Stimulated activated CD8-positive, alpha-beta memory T cell treated with anti-CD3 and anti-CD28 coated beads, Interleukin-15, amount 100 ng/mL, for 24 hours (primary cell): ENCODE measurements around the gene NOL4.
"Not testable (repeated sequence)": the region's sequence is repeated elsewhere in the genome, so short reads cannot be mapped to it uniquely, and the experiment has no call there.

Source experiments
- DNase-seq: peaks from one replicate; pipeline ENCODE4 v3.0.0-alpha.2; 2020; ENCODE audit warnings: low read depth

NOL4 gene

DNA sequence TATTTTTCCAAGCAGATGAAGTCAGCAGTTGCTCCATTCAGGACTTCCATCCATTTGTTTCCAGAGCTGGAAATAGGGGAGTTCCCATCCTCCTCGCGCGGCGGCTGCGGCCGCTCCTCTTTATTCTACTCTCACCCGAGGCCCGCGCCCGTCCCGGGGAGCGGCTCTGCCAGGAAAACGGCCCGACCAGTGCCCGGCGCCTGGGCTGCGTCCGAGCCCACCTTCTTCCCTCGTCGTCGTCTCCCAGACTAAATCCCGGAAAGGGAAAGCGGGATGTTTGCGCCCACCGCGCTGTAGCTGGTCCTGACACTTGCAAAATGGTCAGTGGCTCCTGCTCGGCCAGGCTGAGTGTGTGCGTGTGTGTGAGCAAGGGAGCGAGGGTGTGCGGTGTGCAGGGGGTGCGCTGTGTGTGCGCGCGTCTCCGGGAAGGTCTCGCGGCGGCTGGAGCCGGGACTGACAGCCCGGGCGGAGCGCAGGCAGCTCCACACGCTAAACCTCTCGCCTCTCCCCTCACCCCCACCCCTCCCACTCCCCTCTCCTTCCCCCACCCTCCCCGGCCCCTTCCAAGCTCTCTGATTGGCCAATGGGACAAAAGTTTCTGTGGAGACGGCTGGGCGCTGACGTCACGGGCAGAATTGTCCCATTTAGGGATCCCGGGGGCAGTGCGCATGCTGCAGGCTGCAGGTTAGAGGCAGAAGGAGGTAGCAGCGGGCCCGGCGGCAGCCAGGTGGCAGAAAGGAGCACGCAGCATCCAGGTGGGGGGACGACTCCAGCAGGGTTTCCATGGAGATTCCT, at the start of gene NOL4:
Gene NOL4 (minus strand): TSS at position 491 of the 795 bp plus-strand sequence. CDS start 1,660 bp downstream, outside the sequence.
- DNase-seq = no peak

DNA sequence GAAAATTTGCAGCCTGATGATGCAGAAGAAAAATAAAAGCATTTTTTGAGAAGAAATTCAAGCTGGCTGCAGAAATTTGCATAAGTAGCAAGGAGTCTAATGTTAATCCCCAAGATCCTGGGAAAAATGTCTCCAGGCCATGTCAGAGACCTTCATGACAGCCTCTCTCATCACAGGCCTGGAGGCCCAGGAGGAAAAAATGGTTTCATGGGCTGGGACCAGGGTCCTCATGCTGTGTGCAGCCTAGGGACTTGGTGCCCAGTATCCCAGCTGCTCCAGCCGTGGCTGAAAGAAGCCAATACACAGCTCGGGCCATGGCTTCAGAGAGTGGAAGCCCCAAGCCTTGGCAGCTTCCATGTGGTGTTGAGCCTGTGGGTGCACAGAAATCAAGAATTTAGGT, 41.3 kb upstream of the NOL4 start:
- not testable (repeated sequence) for DNase-seq

GRCh38 chr18:34261865-34262780, 37.4 kb upstream of the NOL4 start:
- DNase-seq = no peak

- DNase-seq = no peak
Observed at GRCh38 chr18:34258176-34258575, 33.5 kb upstream of the NOL4 start.

GRCh38 chr18:34251919-34252318, 27.2 kb upstream of the NOL4 start:
- no peak for DNase-seq

GRCh38 chr18:34248727-34249126, 24.0 kb upstream of the NOL4 start:
- DNase-seq = no peak

DNA sequence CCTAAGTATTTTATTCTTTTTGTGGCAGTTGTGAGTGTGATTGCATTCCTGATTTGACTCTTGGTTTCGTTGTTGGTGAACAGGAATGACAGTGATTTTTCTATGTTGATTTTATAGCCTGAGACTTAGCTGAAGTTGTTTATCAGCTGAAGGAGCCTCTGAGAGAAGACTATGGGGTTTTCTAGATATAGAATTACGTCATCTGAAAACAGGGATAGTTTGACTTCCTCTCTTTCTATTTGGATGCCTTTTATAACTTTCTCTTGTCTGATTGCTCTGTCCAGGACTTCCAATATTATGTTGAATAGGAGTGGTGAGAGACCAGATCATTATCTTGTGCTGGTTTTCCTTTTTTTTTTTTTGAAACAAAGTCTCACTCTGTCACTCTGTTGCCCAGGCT, 18.0 kb upstream of the NOL4 start:
- DNase-seq = no peak

DNA sequence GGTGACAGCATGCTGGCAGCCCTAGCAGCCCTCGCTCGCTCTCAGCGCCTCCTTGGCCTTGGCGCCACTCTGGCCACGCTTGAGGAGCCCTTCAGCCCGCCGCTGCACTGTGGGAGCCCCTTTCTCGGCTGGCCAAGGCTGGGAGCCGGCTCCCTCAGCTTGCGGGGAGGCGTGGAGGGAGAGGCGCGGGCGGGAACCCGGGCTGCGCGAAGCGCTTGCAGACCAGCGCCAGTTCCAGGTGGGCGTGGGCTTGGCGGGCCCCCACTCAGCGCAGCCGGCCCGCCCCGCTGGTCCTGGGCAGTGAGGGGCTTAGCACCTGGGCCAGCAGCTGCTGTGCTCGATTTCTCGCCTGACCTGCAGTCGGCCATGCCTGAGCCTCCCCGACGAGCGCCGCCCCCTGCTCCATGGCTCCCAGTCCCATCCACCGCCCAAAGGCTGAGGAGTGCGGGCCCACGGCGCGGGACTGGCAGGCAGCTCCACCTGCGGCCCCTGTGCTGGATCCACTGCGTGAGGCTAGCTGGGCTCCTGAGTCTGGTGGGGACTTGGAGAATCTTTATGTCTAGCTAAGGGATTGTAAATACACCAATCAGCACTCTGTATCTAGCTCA, 9.2 kb upstream of the NOL4 start:
- DNase-seq = not testable (repeated sequence)

DNA sequence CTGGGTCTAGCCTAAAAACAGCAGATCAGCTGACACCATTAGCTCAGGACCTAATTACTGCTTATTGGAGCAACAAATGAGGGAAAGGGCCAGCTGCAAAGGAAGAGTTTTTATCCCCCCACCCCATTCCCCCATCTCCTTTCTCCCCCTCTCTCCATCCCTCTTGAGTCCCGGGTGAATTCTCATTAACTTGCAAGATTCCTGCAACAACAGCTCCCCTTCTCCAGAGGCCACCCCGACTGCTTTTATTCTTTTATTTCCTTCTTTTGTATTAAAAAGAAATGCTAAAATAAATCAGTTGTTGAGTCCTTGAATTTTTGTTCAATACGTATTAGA, 473 bp upstream of the NOL4 start:
- DNase-seq = no peak

DNA sequence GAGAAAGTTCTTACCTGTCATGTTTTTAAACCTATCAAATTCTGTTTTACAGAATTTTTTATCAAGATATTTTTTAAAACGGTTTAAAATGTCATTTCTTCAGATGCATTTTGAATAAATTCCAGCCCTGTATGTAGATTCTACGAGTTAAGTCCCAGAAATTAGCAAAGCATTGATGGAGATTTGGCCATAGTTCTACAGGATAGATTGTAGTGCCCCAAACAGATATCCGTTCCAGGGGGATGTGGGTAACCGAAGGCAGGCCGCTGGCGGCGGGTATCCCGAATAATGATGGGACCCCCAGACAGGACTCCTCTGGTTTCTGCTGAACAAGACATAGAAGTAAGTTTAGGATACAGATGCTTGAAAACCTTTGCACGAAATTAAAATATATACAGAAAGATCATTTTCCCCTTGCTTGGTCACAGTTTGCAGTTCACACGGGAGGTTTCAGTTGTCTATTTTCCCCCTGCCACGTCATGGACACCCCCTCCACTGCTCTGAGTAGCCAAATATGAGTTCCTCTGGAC, 755 bp downstream of the NOL4 start:
- DNase-seq = no peak

GRCh38 chr18:34223164-34223892, 1.4 kb downstream of the NOL4 start:
- DNase-seq = no peak

- DNase-seq = no peak
Observed at GRCh38 chr18:34222307-34223163, 2.2 kb downstream of the NOL4 start.

DNA sequence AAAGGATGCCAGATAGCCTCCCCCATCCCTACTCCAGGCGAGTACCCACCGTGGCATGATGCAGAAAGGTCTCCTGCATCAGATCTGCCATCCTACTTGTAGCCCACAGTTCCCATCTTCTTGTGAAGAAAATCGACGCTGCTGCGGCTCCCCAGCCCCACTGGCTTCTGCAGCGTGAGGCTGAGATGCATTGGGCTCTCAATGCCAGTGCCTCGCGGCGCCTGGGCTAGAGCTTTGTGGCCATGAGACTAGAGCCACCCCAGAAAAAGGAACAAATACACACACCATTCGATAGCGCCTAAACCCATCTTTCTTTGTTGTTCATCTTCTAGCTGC, 2.8 kb downstream of the NOL4 start:
- no peak for DNase-seq

DNA sequence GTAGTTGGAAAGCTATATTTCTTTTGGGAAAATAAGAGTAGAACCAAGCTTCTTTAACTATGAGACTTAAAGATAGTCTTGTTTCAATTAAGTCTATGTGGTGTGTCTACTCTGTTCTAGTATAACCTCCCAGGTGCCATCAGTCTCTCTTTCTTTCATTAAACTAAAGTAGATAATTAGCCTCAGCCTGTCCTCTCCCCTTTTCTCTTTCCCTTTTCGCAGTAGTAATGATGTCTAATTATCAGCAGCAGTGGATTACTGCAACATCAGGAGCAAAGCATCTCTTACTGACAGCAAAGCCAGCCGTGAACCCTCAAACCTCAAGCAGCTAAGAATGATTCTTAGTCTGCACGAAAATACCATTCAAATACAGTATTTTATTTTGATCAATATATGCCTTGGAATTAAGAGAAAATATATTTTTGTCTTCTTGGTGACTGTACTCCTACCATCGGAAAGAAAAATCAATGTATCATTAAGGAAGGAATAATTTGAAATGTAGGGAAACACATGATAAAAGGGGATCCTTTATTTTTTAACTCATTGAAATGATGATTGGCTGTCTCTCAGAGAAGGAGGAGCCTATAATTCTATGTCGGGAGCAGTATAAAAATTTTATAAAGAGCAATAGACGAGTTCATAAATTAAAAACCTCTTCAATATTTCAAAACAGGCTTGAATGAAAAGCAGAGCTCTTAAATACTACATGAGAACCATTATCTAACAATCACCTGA, 4.5 kb downstream of the NOL4 start:
- DNase-seq = no peak

DNA sequence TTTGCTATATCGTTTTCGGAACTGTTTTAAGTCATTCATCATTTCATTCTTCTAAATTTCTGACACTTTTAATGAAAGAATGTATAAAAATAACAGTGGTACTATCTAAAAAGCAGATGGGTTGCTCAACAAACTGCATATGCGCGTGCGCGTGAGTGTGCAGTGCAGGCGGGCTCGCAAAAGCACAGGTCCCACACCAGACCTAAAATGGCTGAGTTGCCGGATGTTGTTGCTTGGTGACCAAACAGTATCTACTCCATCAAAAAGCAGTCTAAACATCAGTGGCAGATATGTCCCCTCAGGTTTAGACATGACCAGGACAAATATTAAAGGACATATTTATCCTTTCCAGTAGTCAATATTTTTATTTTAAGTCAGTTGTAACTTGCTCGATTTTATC, 5.1 kb downstream of the NOL4 start:
- DNase-seq = no peak

DNA sequence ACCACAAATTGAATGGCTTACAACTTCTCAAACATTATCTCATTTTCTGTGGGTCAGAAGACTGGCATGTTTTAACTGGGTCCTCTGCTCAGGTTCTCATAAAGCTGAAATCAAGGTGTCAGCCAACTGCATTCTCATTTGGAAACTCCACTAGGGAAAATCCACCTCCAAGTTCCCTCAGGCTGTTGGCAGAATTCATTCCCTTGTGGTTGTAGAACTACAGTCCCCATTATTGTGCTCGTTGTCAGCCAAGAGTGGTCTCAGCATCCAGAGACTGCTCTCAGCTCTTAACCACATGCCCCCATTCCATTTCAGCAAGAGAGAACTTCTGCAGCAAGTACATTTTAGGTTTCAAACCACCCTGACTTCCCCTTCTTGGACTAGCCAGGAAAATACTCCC, 12.2 kb downstream of the NOL4 start:
- DNase-seq = no peak

DNA sequence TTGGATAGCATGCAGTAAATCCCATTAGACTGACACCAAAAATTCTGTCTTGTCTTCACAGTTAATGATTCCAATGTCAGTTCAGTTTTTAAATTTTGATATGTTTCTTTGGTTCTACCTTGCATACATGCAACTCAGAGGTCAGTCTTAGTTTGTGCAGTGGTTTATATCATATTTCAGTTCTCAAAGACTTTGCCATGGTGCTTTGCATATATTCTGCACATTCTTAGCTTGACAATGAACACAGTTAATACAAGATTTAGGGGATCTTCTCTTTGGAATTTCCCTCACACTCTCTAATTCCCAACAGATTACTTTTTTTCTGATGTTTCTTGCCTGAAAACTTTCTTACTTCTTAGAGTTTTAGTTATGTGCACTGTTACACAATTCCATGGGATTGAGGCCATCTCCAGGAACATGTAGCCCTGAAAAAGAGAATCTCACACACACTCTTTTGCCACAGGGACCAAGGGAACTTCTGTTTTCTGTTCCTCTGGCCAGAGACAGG, 17.3 kb downstream of the NOL4 start:
- no peak for DNase-seq

DNA sequence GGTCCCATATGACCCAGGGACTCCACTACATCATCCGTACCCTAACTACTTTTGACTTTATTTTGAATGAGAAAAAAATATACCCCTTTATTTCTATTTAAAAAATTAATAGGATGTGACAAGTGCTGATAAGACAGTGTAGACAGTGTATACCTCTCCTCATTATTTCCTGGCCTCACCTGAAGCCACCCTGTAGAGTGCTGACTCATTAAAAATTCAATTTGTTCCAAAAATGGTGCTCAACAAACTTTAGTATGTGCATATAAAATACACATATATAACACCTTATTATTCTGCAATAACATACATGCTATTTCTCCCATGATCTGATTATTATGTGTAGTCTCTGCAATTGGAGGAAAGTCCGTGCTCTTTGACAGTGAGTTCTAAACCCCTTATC, 20.8 kb downstream of the NOL4 start:
- no peak for DNase-seq

- DNase-seq = no peak
Observed at GRCh38 chr18:34196256-34196655, 28.5 kb downstream of the NOL4 start.

DNA sequence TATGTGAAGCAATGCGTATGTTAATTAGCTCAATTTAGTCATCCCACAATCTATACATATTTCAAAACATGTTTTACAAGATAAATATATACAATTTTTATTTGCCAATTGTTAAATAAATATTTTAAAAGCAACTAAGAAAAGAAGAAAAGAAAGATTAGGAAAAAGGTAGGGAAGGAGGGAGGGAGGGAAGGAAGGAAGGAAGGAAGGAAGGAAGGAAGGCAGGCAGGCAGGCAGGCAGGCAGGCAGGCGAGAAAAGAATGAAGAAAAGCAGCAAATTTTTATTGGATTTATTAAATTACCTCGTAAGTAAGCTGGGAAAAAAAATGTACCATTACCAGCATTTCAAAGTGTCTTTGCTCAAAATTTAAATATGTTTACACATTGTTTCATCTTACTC, 30.5 kb downstream of the NOL4 start:
- no peak for DNase-seq
